WTC11 (cell line): ENCODE results near the gene SOS2. TPM values are rescaled to one million over a fixed set of nuclear protein-coding genes. Genes with fewer than 3 reads are reported as not detected.
A peak's percentile ranks its signal among the peaks of the same experiment; 100 is the strongest.

Experiments
- ATAC-seq: fragments of 200-7000 bp; cut with Tn5 transposase; 2 replicates; pipeline ENCODE4 v1.10.0; 2021; ENCODE audit warnings: mild to moderate bottlenecking, moderate library complexity
- CTCF ChIA-PET: fragments of 300-600 bp; sonication (Branson Sonifier 250); formaldehyde crosslinking; loops from one replicate; lab custom pipeline; 2021; ENCODE audit warnings: antibody characterized with exemption; lab: Charles Lee
- POLR2A ChIA-PET: fragments of 350-600 bp; sonication (Branson Sonifier 250); formaldehyde crosslinking; loops from one replicate; lab custom pipeline; 2021; ENCODE audit warnings: antibody characterized with exemption; lab: Charles Lee
- DNase-seq: peaks from one replicate; pipeline ENCODE4 v3.0.0; 2021; ENCODE audit warnings: low spot score
- H3K27ac Mint-ChIP-seq: 2 replicates; pipeline ENCODE4 v1.8.0; 2021; ENCODE audit warnings: mixed read lengths
- H3K27me3 Mint-ChIP-seq: 2 replicates; pipeline ENCODE4 v1.8.0; 2021; ENCODE audit warnings: low read depth, mild to moderate bottlenecking, moderate library complexity, mixed read lengths
- H3K36me3 Mint-ChIP-seq: 2 replicates; pipeline ENCODE4 v1.8.0; 2021; ENCODE audit warnings: mixed read lengths
- H3K4me1 Mint-ChIP-seq: 2 replicates; pipeline ENCODE4 v1.8.0; 2022; ENCODE audit warnings: mixed read lengths
- H3K4me3 Mint-ChIP-seq: 2 replicates; pipeline ENCODE4 v1.8.0; 2021; ENCODE audit warnings: mild to moderate bottlenecking, moderate library complexity, mixed read lengths
- H3K9me3 Mint-ChIP-seq: 2 replicates; pipeline ENCODE4 v1.8.0; 2021; ENCODE audit warnings: mixed read lengths
- AFF4 ChIP-seq: sonication (generic); formaldehyde crosslinking; IDR thresholded peaks from 2 replicates; pipeline ENCODE4 v1.8.1; 2023; ENCODE audit warnings: mild to moderate bottlenecking, missing genetic modification reagents, borderline replicate concordance
- ATF1 ChIP-seq: sonication (generic); formaldehyde crosslinking; IDR thresholded peaks from 2 replicates; pipeline ENCODE4 v1.8.1; 2023; ENCODE audit warnings: mild to moderate bottlenecking, moderate library complexity, missing genetic modification reagents
- ATF2 ChIP-seq: sonication (generic); formaldehyde crosslinking; IDR thresholded peaks from 2 replicates; pipeline ENCODE4 v1.8.1; 2022; ENCODE audit warnings: low read depth, missing genetic modification reagents, borderline replicate concordance
- CBFB ChIP-seq: sonication (generic); formaldehyde crosslinking; IDR thresholded peaks from 2 replicates; pipeline ENCODE4 v1.8.1; 2022; ENCODE audit warnings: mild to moderate bottlenecking, low read depth, missing genetic modification reagents
- ESRRA ChIP-seq: sonication (generic); formaldehyde crosslinking; IDR thresholded peaks from 2 replicates; pipeline ENCODE4 v1.8.1; 2022; ENCODE audit warnings: mild to moderate bottlenecking, missing genetic modification reagents, borderline replicate concordance
- ETV6 ChIP-seq: sonication (generic); formaldehyde crosslinking; IDR thresholded peaks from 2 replicates; pipeline ENCODE4 v1.8.1; 2022; ENCODE audit warnings: mild to moderate bottlenecking, missing genetic modification reagents
- FOXK1 ChIP-seq: sonication (generic); formaldehyde crosslinking; IDR thresholded peaks from 2 replicates; pipeline ENCODE4 v1.8.0; 2022; ENCODE audit warnings: mild to moderate bottlenecking, moderate library complexity, missing genetic modification reagents
- FOXP1 ChIP-seq: sonication (generic); formaldehyde crosslinking; IDR thresholded peaks from 2 replicates; pipeline ENCODE4 v1.8.0; 2022; ENCODE audit warnings: missing genetic modification reagents, mild to moderate bottlenecking, moderate library complexity, borderline replicate concordance
- NR1H2 ChIP-seq: sonication (generic); formaldehyde crosslinking; IDR thresholded peaks from 2 replicates; pipeline ENCODE4 v1.9.0; 2021; ENCODE audit warnings: mild to moderate bottlenecking, moderate library complexity, missing genetic modification reagents
- NR2C2 ChIP-seq: sonication (generic); formaldehyde crosslinking; IDR thresholded peaks from 2 replicates; pipeline ENCODE4 v1.8.0; 2022; ENCODE audit warnings: mild to moderate bottlenecking, missing genetic modification reagents
- OVOL2 ChIP-seq: fragments of 250-450 bp; sonication (Bioruptor Pico); IDR thresholded peaks from 2 replicates; pipeline ENCODE4 v1.9.0; 2021; ENCODE audit warnings: mild to moderate bottlenecking, borderline replicate concordance
- PRRX2 ChIP-seq: fragments of 250-450 bp; sonication (Bioruptor Pico); IDR thresholded peaks from 2 replicates; pipeline ENCODE4 v1.8.0; 2021; ENCODE audit warnings: mild to moderate bottlenecking
- RELA ChIP-seq: sonication (generic); formaldehyde crosslinking; IDR thresholded peaks from 2 replicates; pipeline ENCODE4 v1.8.1; 2022; ENCODE audit warnings: missing genetic modification reagents, mild to moderate bottlenecking, borderline replicate concordance
- RORB ChIP-seq: fragments of 250-450 bp; sonication (Bioruptor Pico); IDR thresholded peaks from 2 replicates; pipeline ENCODE4 v1.9.0; 2021; ENCODE audit warnings: mild to moderate bottlenecking
- SMAD4 ChIP-seq: sonication (generic); formaldehyde crosslinking; IDR thresholded peaks from 2 replicates; pipeline ENCODE4 v1.8.0; 2022; ENCODE audit warnings: mild to moderate bottlenecking, missing genetic modification reagents
- TP53 ChIP-seq: sonication (generic); formaldehyde crosslinking; IDR thresholded peaks from 2 replicates; pipeline ENCODE4 v1.8.1; 2023; ENCODE audit warnings: mild to moderate bottlenecking, missing genetic modification reagents
- ZBTB43 ChIP-seq: sonication (generic); formaldehyde crosslinking; IDR thresholded peaks from 2 replicates; pipeline ENCODE4 v1.8.1; 2023; ENCODE audit warnings: mild to moderate bottlenecking, missing genetic modification reagents
- ZMAT4 ChIP-seq: fragments of 250-450 bp; sonication (Bioruptor Pico); IDR thresholded peaks from 2 replicates; pipeline ENCODE4 v1.9.0; 2021; ENCODE audit warnings: mild to moderate bottlenecking
- ZNF121 ChIP-seq: sonication (generic); formaldehyde crosslinking; IDR thresholded peaks from 2 replicates; pipeline ENCODE4 v1.8.0; 2023; ENCODE audit warnings: missing genetic modification reagents
- ZNF138 ChIP-seq: sonication (generic); formaldehyde crosslinking; conservative IDR thresholded peaks from 2 replicates; pipeline ENCODE4 v1.8.1; 2022; ENCODE audit warnings: mild to moderate bottlenecking, moderate library complexity, missing genetic modification reagents
- ZNF232 ChIP-seq: sonication (generic); formaldehyde crosslinking; IDR thresholded peaks from 2 replicates; pipeline ENCODE4 v1.8.0; 2022; ENCODE audit warnings: mild to moderate bottlenecking, missing genetic modification reagents
- ZNF281 ChIP-seq: sonication (generic); formaldehyde crosslinking; IDR thresholded peaks from 2 replicates; pipeline ENCODE4 v1.8.0; 2023; ENCODE audit warnings: mild to moderate bottlenecking, missing genetic modification reagents
- ZNF423 ChIP-seq: fragments of 250-450 bp; sonication (Bioruptor Pico); IDR thresholded peaks from 2 replicates; pipeline ENCODE4 v2.1.2; 2022; ENCODE audit warnings: mild to moderate bottlenecking, moderate library complexity
- total RNA-seq: library from RNA; stranded (reverse); gene quantifications from 3 replicates; pipeline ENCODE4 v1.2.3, GENCODE V29; 2021

Gene SOS2
- total RNA-seq, 1 experiment from 2014 or later, result 11.0 TPM

- H3K9me3 Mint-ChIP-seq, result no peaks in the 10 kb centered on the region
- no peak for ATAC-seq
Observed at GRCh38 chr14:50116966-50117365, 114.4 kb downstream of the SOS2 start.

GRCh38 chr14:50116181-50116956 is 115.0 kb downstream of the SOS2 start, which contains the start of gene VCPKMT:
VCPKMT (minus strand) TSS chr14:50116572; CDS start chr14:50116552, 20 bp downstream.
- H3K9me3 Mint-ChIP-seq, result no peaks in the 10 kb centered on the region
- ChIA-PET POLR2A (interaction anchor here (0.8 to 2.2 kb wide), 3 partner anchors 8 to 254 kb away, joined by 3 to 12 read pairs (median 3); no protein-coding TSS in a partner anchor), CTCF (interaction anchor here (0.7 to 1.6 kb wide), 4 partner anchors 144 to 264 kb away, joined by 3 to 11 read pairs (median 5); partner anchors contain the start of gene NEMF)
- ATAC-seq (peak; percentile 99), DNase-seq (peak; percentile 93)
- peaks cover 34% of the 10 kb centered on the region for H3K36me3 Mint-ChIP-seq
- H3K27ac Mint-ChIP-seq, result peak within 1 kb of the TSS; percentile 98
- peaks cover 21% of the 10 kb centered on the region for H3K4me1 Mint-ChIP-seq
- peak within 1 kb of the TSS; percentile 94 for H3K4me3 Mint-ChIP-seq
- no peaks in the 10 kb centered on the region for H3K27me3 Mint-ChIP-seq
- TF ChIP-seq ZNF281 (CRISPR knock-in tag), result no peak
- no peak for TF ChIP-seq SMAD4 (CRISPR knock-in tag)
- TF ChIP-seq TP53 (CRISPR knock-in tag), result no peak
- TF ChIP-seq CBFB (CRISPR knock-in tag), result no peak
- no peak for TF ChIP-seq PRRX2 (CRISPR knock-in tag)
- TF ChIP-seq ZBTB43 (CRISPR knock-in tag), result peak; percentile 57; the same call in 1 of the 2 replicates
- peak; percentile 98 for TF ChIP-seq FOXK1 (CRISPR knock-in tag)
- no peak for TF ChIP-seq ZNF138 (CRISPR knock-in tag)
- peak; percentile 62; the same call in 1 of the 2 replicates for TF ChIP-seq AFF4 (CRISPR knock-in tag)
- peak; percentile 84 for TF ChIP-seq FOXP1
- TF ChIP-seq NR2C2, result no peak
- peak; percentile 67; the same call in 1 of the 2 replicates for TF ChIP-seq ETV6 (CRISPR knock-in tag)
- no peak for TF ChIP-seq ZNF423 (CRISPR knock-in tag)
- TF ChIP-seq ATF2 (CRISPR knock-in tag), result no peak
- no peak for TF ChIP-seq NR1H2
- TF ChIP-seq OVOL2 (CRISPR knock-in tag), result no peak
- no peak for TF ChIP-seq ZNF121
- no peak for TF ChIP-seq RORB (CRISPR knock-in tag)
- no peak for TF ChIP-seq ZNF232 (CRISPR knock-in tag)
- TF ChIP-seq RELA (CRISPR knock-in tag), result no peak
- TF ChIP-seq ESRRA (CRISPR knock-in tag), result no peak

More at GRCh38 chr14:50116966-50117365, 114.4 kb downstream of the SOS2 start:
- peaks cover 28% of the 10 kb centered on the region for H3K36me3 Mint-ChIP-seq
- no peaks in the 10 kb centered on the region for H3K27me3 Mint-ChIP-seq
- H3K4me3 Mint-ChIP-seq, result peak overlapping the region; percentile 94
- TF ChIP-seq ATF1 (CRISPR knock-in tag), result no peak
- no peak for TF ChIP-seq ZNF138 (CRISPR knock-in tag)
- TF ChIP-seq ZMAT4 (CRISPR knock-in tag), result no peak
- TF ChIP-seq, all 79 proteins: peak for 0
- ChIA-PET CTCF (interaction anchor here (0.7 to 1.6 kb wide), 4 partner anchors 144 to 264 kb away, joined by 3 to 11 read pairs (median 5); partner anchors contain the start of gene NEMF), POLR2A (interaction anchor here (2.2 kb wide), 1 partner anchor 255 kb away, joined by 12 read pairs; no protein-coding TSS in a partner anchor)
- peaks cover 21% of the 10 kb centered on the region for H3K4me1 Mint-ChIP-seq
- DNase-seq, result no peak
- peak overlapping the region; percentile 98 for H3K27ac Mint-ChIP-seq
